ENCODE results near the gene IPO11.

Gene IPO11

GRCh38 chr5:62536783-62537182, 124.2 kb downstream of the IPO11 start:
- Histone ChIP-seq H3K4me3 (ENCODE audit: severe bottlenecking) (no peak overlapping the region), H3K27me3 (ENCODE audit: insufficient read depth, poor library complexity, severe bottlenecking) (no peaks in the 10 kb centered on the region), H3K4me1 (ENCODE audit: insufficient read depth, poor library complexity, severe bottlenecking) (no peaks in the 10 kb centered on the region), H3K36me3 (ENCODE audit: low read depth) (peaks cover 33% of the 10 kb centered on the region), H3K27ac (ENCODE audit: poor library complexity, severe bottlenecking) (no peak overlapping the region), H3K9me3 (ENCODE audit: severe bottlenecking) (no peaks in the 10 kb centered on the region)
- TF ChIP-seq, protein P1, sequence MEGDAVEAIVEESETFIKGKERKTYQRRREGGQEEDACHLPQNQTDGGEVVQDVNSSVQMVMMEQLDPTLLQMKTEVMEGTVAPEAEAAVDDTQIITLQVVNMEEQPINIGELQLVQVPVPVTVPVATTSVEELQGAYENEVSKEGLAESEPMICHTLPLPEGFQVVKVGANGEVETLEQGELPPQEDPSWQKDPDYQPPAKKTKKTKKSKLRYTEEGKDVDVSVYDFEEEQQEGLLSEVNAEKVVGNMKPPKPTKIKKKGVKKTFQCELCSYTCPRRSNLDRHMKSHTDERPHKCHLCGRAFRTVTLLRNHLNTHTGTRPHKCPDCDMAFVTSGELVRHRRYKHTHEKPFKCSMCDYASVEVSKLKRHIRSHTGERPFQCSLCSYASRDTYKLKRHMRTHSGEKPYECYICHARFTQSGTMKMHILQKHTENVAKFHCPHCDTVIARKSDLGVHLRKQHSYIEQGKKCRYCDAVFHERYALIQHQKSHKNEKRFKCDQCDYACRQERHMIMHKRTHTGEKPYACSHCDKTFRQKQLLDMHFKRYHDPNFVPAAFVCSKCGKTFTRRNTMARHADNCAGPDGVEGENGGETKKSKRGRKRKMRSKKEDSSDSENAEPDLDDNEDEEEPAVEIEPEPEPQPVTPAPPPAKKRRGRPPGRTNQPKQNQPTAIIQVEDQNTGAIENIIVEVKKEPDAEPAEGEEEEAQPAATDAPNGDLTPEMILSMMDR (IDR thresholded peaks at IDR 0.05; ENCODE audit: poor library complexity, severe bottlenecking): no peak
- ATAC-seq (ENCODE audit: low read depth) (no peak), DNase-seq (ENCODE audit: low spot score) (no peak)

DNA sequence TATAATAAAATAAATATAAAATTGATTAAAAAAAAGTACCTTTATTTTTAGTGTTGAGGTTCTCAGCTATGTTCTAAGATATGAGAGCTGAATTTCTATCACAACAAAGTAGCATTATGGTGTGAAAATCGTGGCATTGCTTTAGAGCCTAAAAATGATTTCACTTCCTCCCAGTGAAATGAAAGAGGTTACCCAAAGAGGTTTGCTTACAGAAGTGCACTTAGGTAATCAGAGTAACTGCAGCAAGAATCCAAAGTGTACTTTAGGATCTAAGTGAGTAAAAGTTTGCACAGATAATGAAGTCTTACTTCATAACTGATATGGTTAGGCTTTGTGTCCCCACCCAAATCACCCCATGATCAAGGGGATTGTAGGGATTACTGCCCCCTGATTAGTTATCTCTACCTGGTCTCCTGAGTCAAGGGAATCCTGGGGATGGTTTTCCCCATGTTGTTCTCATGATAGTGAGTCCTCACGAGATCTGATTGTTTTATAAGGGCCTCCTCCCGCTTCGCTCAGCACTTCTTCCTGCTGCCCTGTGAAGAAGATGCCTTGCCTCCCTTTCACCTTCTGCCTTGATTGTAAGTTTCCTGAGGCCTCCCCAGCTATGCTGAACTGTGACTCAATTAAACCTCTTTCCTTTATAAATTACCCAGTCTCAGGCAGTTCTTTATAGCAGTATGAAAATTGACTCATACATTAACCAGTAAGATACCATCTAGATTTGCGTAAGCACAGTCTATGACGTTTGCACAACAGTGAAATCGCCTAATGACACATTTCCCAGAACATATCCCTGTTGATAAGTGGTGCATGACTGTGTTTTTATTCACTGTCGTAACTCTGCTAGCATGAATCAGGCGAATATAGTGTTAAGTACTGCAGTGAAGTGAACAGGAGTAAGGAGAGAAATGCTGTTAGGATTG, 125.7 kb downstream of the IPO11 start:
- DNase-seq (ENCODE audit: low spot score): no peak
- Histone ChIP-seq H3K27ac (ENCODE audit: poor library complexity, severe bottlenecking) (no peak overlapping the region), H3K4me1 (ENCODE audit: insufficient read depth, poor library complexity, severe bottlenecking) (no peaks in the 10 kb centered on the region), H3K9me3 (ENCODE audit: severe bottlenecking) (no peaks in the 10 kb centered on the region), H3K4me3 (ENCODE audit: severe bottlenecking) (no peak overlapping the region), H3K36me3 (ENCODE audit: low read depth) (peaks cover 28% of the 10 kb centered on the region), H3K27me3 (ENCODE audit: insufficient read depth, poor library complexity, severe bottlenecking) (no peaks in the 10 kb centered on the region)
- ATAC-seq (ENCODE audit: low read depth): peak; percentile 97
- TF ChIP-seq, protein P1 (IDR thresholded peaks at IDR 0.05; ENCODE audit: poor library complexity, severe bottlenecking): no peak

GRCh38 chr5:62542720-62543119, 130.2 kb downstream of the IPO11 start:
- Histone ChIP-seq H3K9me3 (ENCODE audit: severe bottlenecking) (no peaks in the 10 kb centered on the region), H3K4me1 (ENCODE audit: insufficient read depth, poor library complexity, severe bottlenecking) (no peaks in the 10 kb centered on the region), H3K27me3 (ENCODE audit: insufficient read depth, poor library complexity, severe bottlenecking) (no peaks in the 10 kb centered on the region), H3K27ac (ENCODE audit: poor library complexity, severe bottlenecking) (no peak overlapping the region), H3K36me3 (ENCODE audit: low read depth) (peaks cover 35% of the 10 kb centered on the region), H3K4me3 (ENCODE audit: severe bottlenecking) (no peak overlapping the region)
- no peak for DNase-seq (ENCODE audit: low spot score)
- TF ChIP-seq, protein P1 (IDR thresholded peaks at IDR 0.05; ENCODE audit: poor library complexity, severe bottlenecking): no peak
- no peak for ATAC-seq (ENCODE audit: low read depth)

GRCh38 chr5:62547945-62548630, 135.5 kb downstream of the IPO11 start:
- no peak overlapping the region for H3K27ac ChIP-seq (ENCODE audit: poor library complexity, severe bottlenecking)
- ATAC-seq (ENCODE audit: low read depth) (no peak), DNase-seq (ENCODE audit: low spot score) (no peak)
- no peak overlapping the region for H3K4me3 ChIP-seq (ENCODE audit: severe bottlenecking)
- TF ChIP-seq, protein P1 (IDR thresholded peaks at IDR 0.05; ENCODE audit: poor library complexity, severe bottlenecking): no peak
- H3K9me3 ChIP-seq (ENCODE audit: severe bottlenecking): no peaks in the 10 kb centered on the region
- no peaks in the 10 kb centered on the region for H3K27me3 ChIP-seq (ENCODE audit: insufficient read depth, poor library complexity, severe bottlenecking)
- peaks cover 42% of the 10 kb centered on the region for H3K36me3 ChIP-seq (ENCODE audit: low read depth)
- no peaks in the 10 kb centered on the region for H3K4me1 ChIP-seq (ENCODE audit: insufficient read depth, poor library complexity, severe bottlenecking)
